ENCODE results near the gene EXOC4. TPM values are rescaled to one million over a fixed set of nuclear protein-coding genes. Genes with fewer than 3 reads are reported as not detected.

Gene EXOC4
- total RNA-seq, 1 donor from 2014 or later = 51.6 TPM

DNA sequence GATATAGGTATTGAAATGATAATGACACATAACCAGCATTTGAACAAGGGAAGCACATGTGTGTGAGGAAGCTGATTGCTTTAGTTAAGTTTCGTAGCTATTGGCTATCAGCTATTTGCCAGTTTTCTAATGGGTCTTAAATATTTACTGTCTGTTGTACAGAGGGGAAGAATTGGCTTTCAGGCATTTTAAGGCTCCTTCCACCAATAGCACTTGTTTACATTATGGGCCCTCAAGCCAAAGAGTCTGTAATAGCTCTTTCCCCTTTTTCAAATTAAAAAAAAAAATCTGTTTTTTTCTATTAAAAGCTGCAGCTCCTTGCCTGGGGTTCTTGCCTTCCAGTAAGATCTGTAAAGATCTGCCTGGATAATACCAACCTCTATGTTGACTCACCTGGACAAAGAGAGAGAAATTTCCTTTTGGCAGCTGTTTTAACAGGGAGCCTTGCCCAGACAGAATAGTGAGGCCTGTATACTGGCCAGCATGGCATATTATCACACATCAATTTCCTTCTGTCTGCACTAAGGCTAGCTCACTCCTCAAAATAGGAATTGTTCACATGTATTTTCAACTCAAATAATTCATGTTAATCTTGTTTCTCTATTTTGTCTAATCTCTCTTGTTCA is 769.5 kb downstream of the EXOC4 start:
- no peaks in the 10 kb centered on the region for H3K27me3 ChIP-seq (ENCODE audit: control insufficient read depth, insufficient read depth, low read length)
- TF ChIP-seq, protein P1, sequence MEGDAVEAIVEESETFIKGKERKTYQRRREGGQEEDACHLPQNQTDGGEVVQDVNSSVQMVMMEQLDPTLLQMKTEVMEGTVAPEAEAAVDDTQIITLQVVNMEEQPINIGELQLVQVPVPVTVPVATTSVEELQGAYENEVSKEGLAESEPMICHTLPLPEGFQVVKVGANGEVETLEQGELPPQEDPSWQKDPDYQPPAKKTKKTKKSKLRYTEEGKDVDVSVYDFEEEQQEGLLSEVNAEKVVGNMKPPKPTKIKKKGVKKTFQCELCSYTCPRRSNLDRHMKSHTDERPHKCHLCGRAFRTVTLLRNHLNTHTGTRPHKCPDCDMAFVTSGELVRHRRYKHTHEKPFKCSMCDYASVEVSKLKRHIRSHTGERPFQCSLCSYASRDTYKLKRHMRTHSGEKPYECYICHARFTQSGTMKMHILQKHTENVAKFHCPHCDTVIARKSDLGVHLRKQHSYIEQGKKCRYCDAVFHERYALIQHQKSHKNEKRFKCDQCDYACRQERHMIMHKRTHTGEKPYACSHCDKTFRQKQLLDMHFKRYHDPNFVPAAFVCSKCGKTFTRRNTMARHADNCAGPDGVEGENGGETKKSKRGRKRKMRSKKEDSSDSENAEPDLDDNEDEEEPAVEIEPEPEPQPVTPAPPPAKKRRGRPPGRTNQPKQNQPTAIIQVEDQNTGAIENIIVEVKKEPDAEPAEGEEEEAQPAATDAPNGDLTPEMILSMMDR (IDR thresholded peaks at IDR 0.05; ENCODE audit: insufficient read depth, low read length, poor library complexity, severe bottlenecking) = no peak
- no peaks in the 10 kb centered on the region for H3K36me3 ChIP-seq (ENCODE audit: control insufficient read depth, insufficient read depth, low read length)
- DNase-seq (ENCODE audit: low read depth) = no peak
- no peak overlapping the region for H3K4me3 ChIP-seq (ENCODE audit: low read depth, low read length)

DNA sequence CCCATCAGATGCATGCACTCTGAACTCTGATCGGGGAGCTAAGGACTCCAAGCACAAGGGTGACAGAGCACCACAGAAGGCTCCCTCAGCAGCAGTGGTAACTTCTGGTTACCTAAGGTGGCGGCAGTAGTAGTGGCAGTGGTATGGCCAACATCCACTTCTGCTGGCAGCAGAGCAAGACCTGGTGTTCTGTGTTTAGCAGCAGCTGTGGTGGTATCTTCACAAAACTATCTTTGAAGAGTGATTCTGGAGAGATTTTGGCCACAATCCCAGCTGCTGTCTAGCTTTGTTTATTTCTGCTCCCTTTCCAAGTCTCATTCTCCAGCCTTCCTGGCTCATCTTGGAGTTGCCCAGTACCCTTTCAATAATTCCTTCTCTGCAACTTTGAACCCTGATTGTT is 771.9 kb downstream of the EXOC4 start:
- no peak overlapping the region for H3K4me3 ChIP-seq (ENCODE audit: low read depth, low read length)
- no peak for DNase-seq (ENCODE audit: low read depth)
- H3K36me3 ChIP-seq (ENCODE audit: control insufficient read depth, insufficient read depth, low read length) = no peaks in the 10 kb centered on the region
- H3K27me3 ChIP-seq (ENCODE audit: control insufficient read depth, insufficient read depth, low read length) = no peaks in the 10 kb centered on the region
- TF ChIP-seq, protein P1 (IDR thresholded peaks at IDR 0.05; ENCODE audit: insufficient read depth, low read length, poor library complexity, severe bottlenecking) = no peak

DNA sequence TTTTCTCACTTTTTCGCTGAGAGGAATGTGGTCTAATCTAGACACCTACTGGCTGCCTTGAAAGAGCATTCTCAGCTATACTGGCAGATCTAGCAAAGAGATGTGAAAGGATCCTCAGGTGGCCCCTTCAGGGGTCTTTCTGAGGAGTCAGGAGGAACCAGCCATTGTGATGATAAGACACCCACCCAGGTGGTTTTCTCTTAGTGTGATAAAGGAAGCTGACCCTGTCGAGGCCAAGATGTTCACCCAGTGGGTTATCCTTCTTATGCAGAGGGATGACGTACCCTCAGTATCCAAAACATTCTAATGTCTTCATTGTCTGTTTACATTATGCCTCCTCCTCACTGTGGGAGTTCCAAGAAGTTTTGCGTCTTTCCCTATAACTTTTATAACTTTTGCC is 776.0 kb downstream of the EXOC4 start:
- Histone ChIP-seq H3K36me3 (ENCODE audit: control insufficient read depth, insufficient read depth, low read length) (no peaks in the 10 kb centered on the region), H3K4me3 (ENCODE audit: low read depth, low read length) (no peak overlapping the region), H3K27me3 (ENCODE audit: control insufficient read depth, insufficient read depth, low read length) (no peaks in the 10 kb centered on the region)
- no peak for DNase-seq (ENCODE audit: low read depth)
- TF ChIP-seq, protein P1 (IDR thresholded peaks at IDR 0.05; ENCODE audit: insufficient read depth, low read length, poor library complexity, severe bottlenecking) = no peak

DNA sequence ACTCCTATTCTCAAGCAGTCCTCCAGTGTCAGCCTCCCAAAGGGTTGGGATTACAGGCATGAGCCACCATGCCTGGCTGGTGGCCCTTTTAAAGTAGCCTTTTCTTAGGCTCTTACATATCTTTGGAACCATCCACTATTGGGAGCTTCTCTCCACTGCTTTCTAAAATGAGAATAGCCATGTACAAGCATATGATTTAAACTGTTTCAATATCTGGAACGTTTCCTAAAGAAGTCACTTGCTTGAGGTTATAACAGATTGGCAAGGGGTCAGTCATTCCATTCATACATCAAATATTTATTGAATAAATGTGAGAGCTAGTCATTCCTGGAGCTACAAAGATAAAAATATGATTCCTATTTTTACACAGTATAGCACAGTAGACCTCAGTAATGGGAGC is 776.9 kb downstream of the EXOC4 start:
- no peaks in the 10 kb centered on the region for H3K27me3 ChIP-seq (ENCODE audit: control insufficient read depth, insufficient read depth, low read length)
- H3K4me3 ChIP-seq (ENCODE audit: low read depth, low read length) = no peak overlapping the region
- H3K36me3 ChIP-seq (ENCODE audit: control insufficient read depth, insufficient read depth, low read length) = no peaks in the 10 kb centered on the region
- DNase-seq (ENCODE audit: low read depth) = no peak
- TF ChIP-seq, protein P1 (IDR thresholded peaks at IDR 0.05; ENCODE audit: insufficient read depth, low read length, poor library complexity, severe bottlenecking) = no peak

GRCh38 chr7:134030460-134030865 is 777.6 kb downstream of the EXOC4 start:
- TF ChIP-seq, protein P1 (IDR thresholded peaks at IDR 0.05; ENCODE audit: insufficient read depth, low read length, poor library complexity, severe bottlenecking) = no peak
- no peak for DNase-seq (ENCODE audit: low read depth)
- Histone ChIP-seq H3K36me3 (ENCODE audit: control insufficient read depth, insufficient read depth, low read length) (no peaks in the 10 kb centered on the region), H3K27me3 (ENCODE audit: control insufficient read depth, insufficient read depth, low read length) (no peaks in the 10 kb centered on the region), H3K4me3 (ENCODE audit: low read depth, low read length) (no peak overlapping the region)
